Measurements from ENCODE around the gene ARHGEF35.
A peak's percentile ranks its signal among the peaks of the same experiment; 100 is the strongest.
"Not testable (repeated sequence)": the region's sequence is repeated elsewhere in the genome, so short reads cannot be mapped to it uniquely, and the experiment has no call there.

Gene ARHGEF35

DNA sequence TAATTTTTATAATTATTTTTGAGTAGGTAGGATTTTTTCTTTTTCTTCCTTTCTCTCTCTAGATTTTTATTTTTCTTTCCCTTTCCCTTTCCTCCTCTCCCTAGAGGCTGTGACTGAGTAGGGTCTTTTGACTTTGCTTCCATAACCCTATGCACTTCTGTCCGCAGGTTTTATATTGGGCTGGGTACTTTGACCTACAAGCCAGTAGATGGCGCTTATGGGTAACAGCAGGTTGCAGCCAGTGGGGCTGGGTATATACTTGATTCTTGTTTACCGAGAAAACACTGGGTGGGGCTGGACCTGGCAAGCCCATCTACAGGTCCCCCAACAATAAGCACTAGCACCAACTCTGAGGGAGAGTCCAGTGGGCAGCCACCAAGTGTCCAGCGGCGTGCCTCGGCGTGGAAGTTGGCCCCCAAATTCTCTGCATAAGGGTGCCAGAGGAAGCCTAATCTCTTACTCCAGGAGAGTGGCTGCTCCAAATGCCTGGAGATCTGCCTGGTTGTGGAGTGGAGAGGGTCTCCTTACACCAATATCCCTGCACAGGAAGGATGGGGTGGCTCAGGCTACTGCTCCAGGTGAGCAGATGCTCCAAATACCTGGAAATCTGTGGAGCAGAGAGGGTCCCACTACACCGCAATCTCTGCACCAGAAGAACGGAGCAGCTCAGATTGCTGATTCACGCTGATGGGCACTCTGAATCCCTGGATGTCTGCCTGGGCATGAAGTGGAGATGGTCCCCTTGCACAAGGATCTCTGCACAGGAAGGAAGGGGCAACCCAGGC, 17.1 kb downstream of the ARHGEF35 start:
- peak; percentile 3 for DNase-seq

DNA sequence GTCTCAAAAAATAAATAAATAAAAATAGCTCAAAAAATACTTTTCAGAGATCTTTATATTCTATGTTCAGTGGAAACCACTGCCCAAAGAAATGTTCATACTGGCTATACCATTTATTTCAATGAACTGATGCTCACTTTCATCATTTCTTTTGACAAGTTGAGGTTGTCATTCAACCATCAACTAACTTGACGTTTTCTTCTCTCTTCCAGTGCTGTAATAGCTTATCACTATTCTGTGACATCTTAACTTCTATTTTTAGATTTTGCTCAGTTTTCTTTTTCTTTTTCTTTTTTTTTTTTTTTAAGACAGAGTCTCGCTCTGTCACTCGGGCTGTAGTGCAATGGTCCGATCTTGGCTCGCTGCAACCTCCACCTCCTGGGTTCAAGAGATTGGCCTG, 21.0 kb downstream of the ARHGEF35 start:
- DNase-seq = no peak

DNA sequence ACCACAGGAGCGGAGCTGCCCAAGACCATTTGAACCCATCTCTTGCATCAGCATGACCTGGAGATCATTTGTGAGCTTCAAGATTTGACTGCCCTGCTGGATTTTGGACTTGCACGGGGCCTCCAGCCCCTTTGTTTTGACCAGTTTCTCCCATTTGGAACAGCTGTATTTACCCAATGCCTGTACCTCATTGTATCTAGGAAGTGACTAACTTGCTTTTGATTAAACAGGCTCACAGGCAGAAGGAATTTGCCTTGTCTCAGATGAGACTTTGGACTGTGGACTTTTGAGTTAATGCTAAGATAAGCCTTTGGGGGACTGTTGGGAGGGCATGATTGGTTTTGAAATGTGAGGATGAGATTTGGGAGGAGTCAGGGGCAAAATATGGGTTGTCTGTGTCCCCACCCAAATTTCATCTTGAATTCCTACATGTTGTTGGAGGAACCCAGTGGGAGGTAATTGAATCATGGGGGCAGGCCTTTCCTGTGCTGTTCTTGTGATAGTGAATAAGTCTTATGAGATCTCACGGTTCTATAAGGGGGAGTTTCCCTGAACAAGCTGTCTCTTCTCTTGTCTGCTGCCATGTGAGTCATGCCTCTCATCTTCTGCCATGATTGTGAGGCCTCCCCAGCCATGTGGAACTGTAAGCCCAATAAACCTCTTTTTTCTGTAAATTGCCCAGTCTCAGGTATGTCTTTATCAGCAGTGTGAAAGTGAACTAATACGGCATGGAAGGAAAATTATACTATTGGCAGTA, 23.9 kb downstream of the ARHGEF35 start:
- DNase-seq = not testable (repeated sequence)

DNA sequence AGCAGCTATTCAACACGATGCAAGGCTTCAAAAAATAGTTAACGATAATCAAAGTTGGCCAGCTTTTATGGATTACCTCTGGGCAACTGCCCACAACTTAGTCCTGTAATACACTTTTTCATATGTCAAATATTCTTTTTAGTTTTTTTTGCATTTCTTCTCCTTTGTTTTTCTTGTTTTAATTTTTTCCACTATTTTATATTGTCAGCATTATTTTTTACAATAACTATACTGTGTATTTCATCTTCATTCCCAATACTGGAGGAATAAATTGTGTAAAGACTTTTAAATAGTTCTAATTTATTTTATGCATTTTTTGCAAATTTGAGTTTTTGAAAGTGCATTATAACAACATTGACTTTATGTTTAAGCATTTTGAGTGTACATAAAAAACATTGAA, 30.8 kb downstream of the ARHGEF35 start:
- no peak for DNase-seq

DNA sequence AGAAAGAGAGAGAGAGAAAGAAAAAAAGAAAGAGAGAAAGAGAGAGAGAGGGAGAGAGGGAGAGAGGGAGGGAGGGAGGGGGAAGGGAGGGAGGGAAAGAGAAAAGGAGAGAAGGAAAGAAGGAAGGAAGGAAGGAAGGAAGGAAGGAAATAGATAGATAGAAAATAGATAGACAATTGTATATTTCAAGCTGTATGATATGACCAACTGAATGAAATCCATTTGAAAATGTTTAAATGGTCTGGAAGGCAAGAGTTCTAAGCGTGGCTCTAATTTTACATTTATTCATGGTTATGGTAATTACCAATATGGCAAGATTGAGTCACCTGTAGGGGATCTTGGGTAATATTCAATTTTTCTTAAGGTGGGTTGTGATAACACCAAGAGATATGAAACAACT, 36.8 kb downstream of the ARHGEF35 start:
- no peak for DNase-seq

DNA sequence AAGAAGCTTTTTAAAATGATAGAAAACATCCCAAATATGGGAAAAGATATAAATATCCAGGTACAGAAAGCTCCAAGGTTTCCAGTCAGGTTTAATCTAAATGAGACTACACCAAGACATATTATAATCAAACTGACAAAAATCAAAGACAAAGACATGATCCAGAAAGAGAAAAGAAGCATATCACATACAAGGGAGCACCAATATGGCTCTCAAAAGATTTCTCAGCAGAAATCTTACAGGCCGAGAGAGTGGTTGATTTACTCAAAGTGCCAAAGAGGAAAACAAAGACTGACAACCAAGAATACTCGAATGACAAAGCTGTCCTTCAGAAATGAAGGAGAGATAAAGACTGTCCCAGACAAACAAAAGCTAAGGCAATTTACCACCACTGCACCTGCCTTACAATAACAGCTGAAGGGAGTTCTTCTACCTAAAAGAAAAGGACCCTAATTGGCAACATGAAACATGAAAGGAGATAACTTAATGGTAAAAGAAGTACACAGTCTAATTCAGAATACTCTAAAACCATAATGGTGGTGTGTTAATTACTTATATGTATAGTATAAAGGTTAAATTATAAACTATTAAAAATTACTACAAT, 47.3 kb downstream of the ARHGEF35 start:
- no peak for DNase-seq

DNA sequence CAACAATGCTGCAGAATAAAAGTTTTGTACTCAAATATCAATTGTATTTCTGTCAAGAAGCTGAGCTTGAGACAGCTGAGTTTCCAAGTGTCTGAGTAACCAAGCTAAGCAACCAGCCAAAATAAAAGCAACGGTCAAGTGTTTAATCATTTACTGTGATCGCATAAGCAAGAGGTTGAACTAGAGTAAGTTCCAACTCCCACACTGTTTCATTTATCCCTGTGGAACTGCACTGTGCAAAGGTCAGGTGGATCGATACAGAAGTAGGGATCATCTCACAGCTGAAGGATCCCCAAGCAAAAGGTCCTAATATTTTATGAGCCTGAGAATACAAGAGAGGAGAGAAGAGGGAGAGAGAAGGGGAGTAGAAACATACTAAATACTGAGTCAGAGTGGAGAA, 51.2 kb downstream of the ARHGEF35 start:
- DNase-seq = no peak

DNA sequence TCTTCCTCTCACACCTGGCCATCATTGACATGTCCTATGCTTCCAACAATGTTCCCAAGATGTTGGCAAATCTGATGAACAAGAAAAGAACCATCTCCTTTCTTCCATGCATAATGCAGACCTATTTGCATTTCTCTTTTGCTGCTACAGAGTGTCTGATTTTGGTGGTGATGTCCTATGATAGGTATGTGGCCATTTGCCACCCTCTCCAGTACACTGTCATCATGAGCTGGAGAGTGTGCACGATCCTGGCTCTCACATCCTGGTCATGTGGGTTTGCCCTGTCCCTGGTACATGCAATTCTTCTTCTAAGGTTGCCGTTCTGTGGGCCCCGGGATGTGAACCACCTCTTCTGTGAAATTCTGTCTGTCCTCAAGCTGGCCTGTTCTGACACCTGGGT, 53.4 kb downstream of the ARHGEF35 start:
- no peak for DNase-seq

DNA sequence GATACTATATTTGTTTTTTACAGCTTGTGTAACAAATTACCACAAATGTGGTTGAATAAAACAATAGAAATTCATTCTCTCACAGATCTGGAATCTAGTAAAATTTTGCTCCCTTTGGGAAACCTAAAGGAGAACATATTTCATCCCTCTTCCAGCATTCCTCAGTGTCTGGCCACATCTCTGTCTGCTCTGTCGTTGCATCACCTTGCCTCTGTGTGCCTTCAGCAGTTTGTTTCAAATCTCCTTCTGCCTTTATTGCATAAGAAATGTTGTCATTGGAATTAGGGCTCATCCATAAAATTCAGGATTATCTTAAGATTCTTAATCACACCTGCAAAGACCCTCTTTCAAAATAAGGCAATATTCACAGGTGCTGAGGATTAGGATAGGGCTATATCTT, 58.1 kb downstream of the ARHGEF35 start:
- DNase-seq = no peak
